HEK293 (cell line): ENCODE measurements around the gene GCNT2.
A peak's percentile ranks its signal among the peaks of the same experiment; 100 is the strongest.
"Not testable (repeated sequence)": the region's sequence is repeated elsewhere in the genome, so short reads cannot be mapped to it uniquely, and the experiment has no call there.

Experiments
- CTCF ChIA-PET: fragments of 350-600 bp; formaldehyde crosslinking; extraction: SDS; loops from one replicate; lab custom pipeline; 2021; ENCODE audit warnings: antibody characterized with exemption; lab: Yijun Ruan, JAX
- POLR2A ChIA-PET: fragments of 300-600 bp; formaldehyde crosslinking; extraction: SDS; loops from one replicate; lab custom pipeline; 2020; ENCODE audit warnings: antibody characterized with exemption, inconsistent platforms; lab: Yijun Ruan, JAX
- H3K27ac ChIP-seq: fragments of 200-500 bp; sonication (Bioruptor generic); 2 replicates; pipeline ENCODE4 v1.5.1; 2014; ENCODE audit warnings: low read depth, low read length, control low read depth, inconsistent platforms; ENCODE audit errors: extremely low read depth
- H3K36me3 ChIP-seq, 2 experiments: fragments of 200-500 bp in 1 of 2; sonication (Bioruptor generic) in 1 of 2; 1 replicate in 1 of 2; 2 replicates in 1 of 2; pipeline ENCODE4 v1.5.1; 2014 to 2017; ENCODE audit warnings: inconsistent platforms in 2 of 2, low read length in 2 of 2; ENCODE audit not compliant: control insufficient read depth in 2 of 2, insufficient read depth in 1 of 2
- H3K4me1 ChIP-seq: fragments of 200-500 bp; sonication (Bioruptor generic); 2 replicates; pipeline ENCODE4 v1.5.1; 2014; ENCODE audit warnings: mild to moderate bottlenecking, low read length, inconsistent platforms; ENCODE audit not compliant: control insufficient read depth, insufficient read depth
- H3K4me3 ChIP-seq: 2 replicates; pipeline ENCODE4 v1.5.1; 2011; ENCODE audit warnings: low read depth, mild to moderate bottlenecking, control low read depth, low read length, moderate library complexity
- H3K9me3 ChIP-seq: fragments of 200-500 bp; sonication (Bioruptor generic); 2 replicates; pipeline ENCODE4 v1.5.1; 2014; ENCODE audit warnings: low read depth, low read length, inconsistent platforms; ENCODE audit not compliant: control insufficient read depth, insufficient read depth
- KLF1 ChIP-seq: fragments of 450-650 bp; formaldehyde crosslinking; IDR thresholded peaks from 2 replicates; pipeline ENCODE4 v1.5.1; 2016; ENCODE audit warnings: missing biosample characterization, missing genetic modification characterization
- KLF9 ChIP-seq: fragments of 450-650 bp; formaldehyde crosslinking; IDR thresholded peaks from 2 replicates; pipeline ENCODE4 v1.5.1; 2016; ENCODE audit warnings: missing biosample characterization, missing genetic modification characterization, low read depth
- OVOL3 ChIP-seq: fragments of 450-650 bp; formaldehyde crosslinking; IDR thresholded peaks from 2 replicates; pipeline ENCODE4 v1.5.1; 2016; ENCODE audit warnings: missing biosample characterization, missing genetic modification characterization
- SCRT1 ChIP-seq: fragments of 450-650 bp; formaldehyde crosslinking; IDR thresholded peaks from 2 replicates; pipeline ENCODE4 v1.5.1; 2016; ENCODE audit warnings: missing biosample characterization, missing genetic modification characterization, borderline replicate concordance
- YY1 ChIP-seq: fragments of 450-650 bp; formaldehyde crosslinking; IDR thresholded peaks from 2 replicates; pipeline ENCODE4 v1.5.1; 2018; ENCODE audit warnings: missing biosample characterization, missing genetic modification characterization
- ZNF112 ChIP-seq: fragments of 450-650 bp; formaldehyde crosslinking; IDR thresholded peaks from 2 replicates; pipeline ENCODE4 v1.5.0; 2017; ENCODE audit warnings: missing biosample characterization, missing genetic modification characterization
- ZNF121 ChIP-seq: fragments of 450-650 bp; formaldehyde crosslinking; IDR thresholded peaks from 2 replicates; pipeline ENCODE4 v1.5.1; 2016; ENCODE audit warnings: missing biosample characterization, missing genetic modification characterization
- ZNF155 ChIP-seq: fragments of 450-650 bp; formaldehyde crosslinking; IDR thresholded peaks from 2 replicates; pipeline ENCODE4 v1.5.1; 2016; ENCODE audit warnings: missing biosample characterization, missing genetic modification characterization
- ZNF175 ChIP-seq: fragments of 450-650 bp; formaldehyde crosslinking; IDR thresholded peaks from 2 replicates; pipeline ENCODE4 v1.5.1; 2016; ENCODE audit warnings: missing biosample characterization, missing genetic modification characterization
- ZNF335 ChIP-seq: fragments of 450-650 bp; formaldehyde crosslinking; conservative IDR thresholded peaks from 2 replicates; pipeline ENCODE4 v1.5.1; 2016; ENCODE audit warnings: missing biosample characterization, missing genetic modification characterization
- ZNF585B ChIP-seq: fragments of 450-650 bp; formaldehyde crosslinking; IDR thresholded peaks from 2 replicates; pipeline ENCODE4 v1.5.1; 2016; ENCODE audit warnings: missing biosample characterization, missing genetic modification characterization
- ZNF701 ChIP-seq: fragments of 450-650 bp; formaldehyde crosslinking; IDR thresholded peaks from 2 replicates; pipeline ENCODE4 v1.5.1; 2016; ENCODE audit warnings: missing biosample characterization, missing genetic modification characterization
- TF ChIP-seq, protein P1 (sequence below): fragments of 450-650 bp; formaldehyde crosslinking; IDR thresholded peaks from 2 replicates; pipeline ENCODE4 v1.5.1; 2016; ENCODE audit warnings: missing biosample characterization, missing genetic modification characterization
- TF ChIP-seq, protein P2 (sequence below): fragments of 450-650 bp; IDR thresholded peaks from 2 replicates; pipeline ENCODE4 v1.5.1; 2018; ENCODE audit warnings: missing biosample characterization, mild to moderate bottlenecking, missing genetic modification characterization
- TF ChIP-seq, protein P3 (sequence below): fragments of 450-650 bp; formaldehyde crosslinking; IDR thresholded peaks from 2 replicates; pipeline ENCODE4 v1.5.1; 2016; ENCODE audit warnings: missing biosample characterization, missing genetic modification characterization

Gene GCNT2

DNA sequence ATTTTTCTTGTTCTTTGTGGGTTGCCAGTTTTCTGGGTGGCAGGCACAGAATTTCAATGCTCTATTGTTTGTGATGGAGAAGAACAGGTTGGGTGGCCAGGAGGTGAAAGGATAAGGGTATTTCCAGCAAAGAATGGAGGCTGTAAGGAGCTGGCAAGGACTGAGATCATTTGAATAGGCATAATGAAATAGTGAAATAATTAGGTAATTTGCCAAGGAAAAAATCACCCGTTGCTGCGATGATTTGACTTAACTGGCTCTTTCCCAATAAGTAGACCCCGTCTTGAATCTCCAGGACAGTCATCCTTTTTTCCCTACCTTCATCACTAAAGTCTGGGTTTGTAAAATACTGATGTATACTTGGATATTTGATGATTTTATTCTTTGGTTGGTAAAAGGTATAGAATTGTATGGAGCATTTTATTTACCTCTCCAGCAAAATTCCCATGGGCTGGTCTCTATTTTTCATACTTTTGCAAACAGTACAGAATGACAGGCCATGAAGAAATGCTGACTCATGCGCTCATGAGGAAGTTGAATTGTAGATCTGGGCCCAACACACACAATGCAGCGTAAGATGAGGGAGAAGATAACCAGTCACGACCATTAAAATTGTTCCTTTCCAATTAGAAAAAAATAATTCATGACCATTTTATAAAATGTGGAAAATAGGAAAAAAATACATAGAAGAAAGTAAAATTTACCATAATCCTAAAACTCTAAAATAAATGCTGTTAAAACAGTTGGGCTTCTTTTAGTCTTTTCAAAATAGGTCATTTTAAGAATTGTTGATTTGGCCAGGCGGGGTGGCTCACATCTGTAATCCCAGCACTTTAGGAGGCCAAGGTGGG lies 2.4 kb upstream of the GCNT2 start:
- peaks cover 11% of the 10 kb centered on the region for H3K4me1 ChIP-seq
- POLR2A ChIA-PET: no interaction called here
- CTCF ChIA-PET: interaction anchor here (0.7 kb wide), 1 partner anchor 241 kb away, joined by 3 read pairs; no protein-coding TSS in a partner anchor
- TF ChIP-seq, protein P1, sequence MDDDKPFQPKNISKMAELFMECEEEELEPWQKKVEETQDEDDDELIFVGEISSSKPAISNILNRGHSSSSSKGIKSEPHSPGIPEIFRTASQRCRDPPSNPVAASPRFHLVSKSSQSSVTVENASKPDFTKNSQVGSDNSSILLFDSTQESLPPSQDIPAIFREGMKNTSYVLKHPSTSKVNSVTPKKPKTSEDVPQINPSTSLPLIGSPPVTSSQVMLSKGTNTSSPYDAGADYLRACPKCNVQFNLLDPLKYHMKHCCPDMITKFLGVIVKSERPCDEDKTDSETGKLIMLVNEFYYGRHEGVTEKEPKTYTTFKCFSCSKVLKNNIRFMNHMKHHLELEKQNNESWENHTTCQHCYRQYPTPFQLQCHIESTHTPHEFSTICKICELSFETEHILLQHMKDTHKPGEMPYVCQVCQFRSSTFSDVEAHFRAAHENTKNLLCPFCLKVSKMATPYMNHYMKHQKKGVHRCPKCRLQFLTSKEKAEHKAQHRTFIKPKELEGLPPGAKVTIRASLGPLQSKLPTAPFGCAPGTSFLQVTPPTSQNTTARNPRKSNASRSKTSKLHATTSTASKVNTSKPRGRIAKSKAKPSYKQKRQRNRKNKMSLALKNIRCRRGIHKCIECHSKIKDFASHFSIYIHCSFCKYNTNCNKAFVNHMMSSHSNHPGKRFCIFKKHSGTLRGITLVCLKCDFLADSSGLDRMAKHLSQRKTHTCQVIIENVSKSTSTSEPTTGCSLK (tag by site-specific recombination): no peak
- TF ChIP-seq, protein P2, sequence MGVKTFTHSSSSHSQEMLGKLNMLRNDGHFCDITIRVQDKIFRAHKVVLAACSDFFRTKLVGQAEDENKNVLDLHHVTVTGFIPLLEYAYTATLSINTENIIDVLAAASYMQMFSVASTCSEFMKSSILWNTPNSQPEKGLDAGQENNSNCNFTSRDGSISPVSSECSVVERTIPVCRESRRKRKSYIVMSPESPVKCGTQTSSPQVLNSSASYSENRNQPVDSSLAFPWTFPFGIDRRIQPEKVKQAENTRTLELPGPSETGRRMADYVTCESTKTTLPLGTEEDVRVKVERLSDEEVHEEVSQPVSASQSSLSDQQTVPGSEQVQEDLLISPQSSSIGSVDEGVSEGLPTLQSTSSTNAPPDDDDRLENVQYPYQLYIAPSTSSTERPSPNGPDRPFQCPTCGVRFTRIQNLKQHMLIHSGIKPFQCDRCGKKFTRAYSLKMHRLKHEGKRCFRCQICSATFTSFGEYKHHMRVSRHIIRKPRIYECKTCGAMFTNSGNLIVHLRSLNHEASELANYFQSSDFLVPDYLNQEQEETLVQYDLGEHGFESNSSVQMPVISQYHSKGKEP: no peak
- TF ChIP-seq, protein P3, sequence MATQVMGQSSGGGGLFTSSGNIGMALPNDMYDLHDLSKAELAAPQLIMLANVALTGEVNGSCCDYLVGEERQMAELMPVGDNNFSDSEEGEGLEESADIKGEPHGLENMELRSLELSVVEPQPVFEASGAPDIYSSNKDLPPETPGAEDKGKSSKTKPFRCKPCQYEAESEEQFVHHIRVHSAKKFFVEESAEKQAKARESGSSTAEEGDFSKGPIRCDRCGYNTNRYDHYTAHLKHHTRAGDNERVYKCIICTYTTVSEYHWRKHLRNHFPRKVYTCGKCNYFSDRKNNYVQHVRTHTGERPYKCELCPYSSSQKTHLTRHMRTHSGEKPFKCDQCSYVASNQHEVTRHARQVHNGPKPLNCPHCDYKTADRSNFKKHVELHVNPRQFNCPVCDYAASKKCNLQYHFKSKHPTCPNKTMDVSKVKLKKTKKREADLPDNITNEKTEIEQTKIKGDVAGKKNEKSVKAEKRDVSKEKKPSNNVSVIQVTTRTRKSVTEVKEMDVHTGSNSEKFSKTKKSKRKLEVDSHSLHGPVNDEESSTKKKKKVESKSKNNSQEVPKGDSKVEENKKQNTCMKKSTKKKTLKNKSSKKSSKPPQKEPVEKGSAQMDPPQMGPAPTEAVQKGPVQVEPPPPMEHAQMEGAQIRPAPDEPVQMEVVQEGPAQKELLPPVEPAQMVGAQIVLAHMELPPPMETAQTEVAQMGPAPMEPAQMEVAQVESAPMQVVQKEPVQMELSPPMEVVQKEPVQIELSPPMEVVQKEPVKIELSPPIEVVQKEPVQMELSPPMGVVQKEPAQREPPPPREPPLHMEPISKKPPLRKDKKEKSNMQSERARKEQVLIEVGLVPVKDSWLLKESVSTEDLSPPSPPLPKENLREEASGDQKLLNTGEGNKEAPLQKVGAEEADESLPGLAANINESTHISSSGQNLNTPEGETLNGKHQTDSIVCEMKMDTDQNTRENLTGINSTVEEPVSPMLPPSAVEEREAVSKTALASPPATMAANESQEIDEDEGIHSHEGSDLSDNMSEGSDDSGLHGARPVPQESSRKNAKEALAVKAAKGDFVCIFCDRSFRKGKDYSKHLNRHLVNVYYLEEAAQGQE: no peak
- no peak for TF ChIP-seq OVOL3 (tag by site-specific recombination)
- no peak for TF ChIP-seq ZNF155 (tag by site-specific recombination)
- TF ChIP-seq ZNF701 (tag by site-specific recombination): no peak
- TF ChIP-seq YY1 (tag by site-specific recombination): no peak
- TF ChIP-seq ZNF175 (tag by site-specific recombination): no peak
- TF ChIP-seq ZNF112 (tag by site-specific recombination): no peak
- no peak for TF ChIP-seq ZNF585B
- no peak for TF ChIP-seq ZNF121 (tag by site-specific recombination)
- TF ChIP-seq KLF9 (tag by site-specific recombination): no peak
- no peak for TF ChIP-seq ZNF335
- no peak for TF ChIP-seq KLF1
- H3K36me3 ChIP-seq: no peaks in the 10 kb centered on the region
- no peaks in the 10 kb centered on the region for H3K9me3 ChIP-seq
- H3K4me3 ChIP-seq: no peak overlapping the region
- H3K27ac ChIP-seq: no peak overlapping the region

DNA sequence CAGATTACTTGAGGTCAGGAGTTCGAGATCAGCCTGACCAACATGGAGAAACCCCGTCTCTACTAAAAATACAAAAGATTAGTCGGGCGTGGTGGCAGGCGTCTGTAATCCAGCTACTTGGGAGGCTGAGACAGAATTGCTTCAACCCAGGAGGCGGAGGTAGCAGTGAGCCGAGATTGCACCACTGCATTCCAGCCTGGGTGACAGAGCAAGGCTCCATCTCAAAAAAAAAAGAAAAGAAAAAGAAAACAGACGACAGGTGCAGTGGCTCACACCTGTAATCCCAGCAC lies 1.8 kb upstream of the GCNT2 start:
- H3K36me3 ChIP-seq, H3K9me3 ChIP-seq, H3K4me3 ChIP-seq, POLR2A ChIA-PET, H3K27ac ChIP-seq: not testable (repeated sequence)
- peaks cover 11% of the 10 kb centered on the region for H3K4me1 ChIP-seq
- CTCF ChIA-PET: interaction anchor here (0.7 kb wide), 1 partner anchor 240 kb away, joined by 3 read pairs; no protein-coding TSS in a partner anchor
- TF ChIP-seq SCRT1 (tag by site-specific recombination): 0 out of 2 replicates have a peak, but pooled peaks have one; percentile 29
